HepG2 (cell line): Measurements from ENCODE around the gene TNFRSF9.

ENCODE experiments used
- CEBPB ChIP-seq: IDR thresholded peaks from 2 replicates; pipeline ENCODE4 v1.6.1; 2011; ENCODE audit warnings: low read depth, low read length, improper control_type of control experiment, borderline replicate concordance
- ELK4 ChIP-seq: sonication (generic); formaldehyde crosslinking; IDR thresholded peaks from 2 replicates; pipeline ENCODE4 v1.9.0; 2021; ENCODE audit warnings: missing genetic modification reagents, borderline replicate concordance
- GTF2F1 ChIP-seq: fragments of 150-350 bp; IDR thresholded peaks from 2 replicates; pipeline ENCODE4 v1.6.1; 2014; ENCODE audit warnings: low read length
- HCFC1 ChIP-seq: fragments of 150-350 bp; IDR thresholded peaks from 2 replicates; pipeline ENCODE4 v1.6.1; 2014; ENCODE audit warnings: low read depth, low read length
- JUN ChIP-seq: sonication (generic); formaldehyde crosslinking; IDR thresholded peaks from 2 replicates; pipeline ENCODE4 v1.4.0; 2020; ENCODE audit warnings: mild to moderate bottlenecking, missing genetic modification reagents
- MAZ ChIP-seq, 2 experiments: sonication (generic) in 1 of 2; formaldehyde crosslinking in 1 of 2; IDR thresholded peaks; 2 replicates each; pipeline versions ENCODE4 v1.5.0 to v1.6.1; 2012 to 2020; ENCODE audit warnings: low read depth in 2 of 2, mild to moderate bottlenecking in 2 of 2, borderline replicate concordance in 1 of 2, improper control_type of control experiment in 1 of 2, low read length in 1 of 2, missing genetic modification reagents in 1 of 2, moderate library complexity in 1 of 2
- POLR2A ChIP-seq, 2 experiments: IDR thresholded peaks; 2 replicates each; pipeline ENCODE4 v1.6.1; 2011; ENCODE audit warnings: low read depth in 2 of 2, low read length in 2 of 2, mild to moderate bottlenecking in 1 of 2, moderate library complexity in 1 of 2; ENCODE audit not compliant: insufficient read depth in 1 of 2
- RARA ChIP-seq: IDR thresholded peaks from 2 replicates; pipeline ENCODE4 v1.6.1; 2016; ENCODE audit warnings: missing genetic modification reagents, missing compliant biosample characterization
- SMARCC2 ChIP-seq: fragments of 450-650 bp; IDR thresholded peaks from 2 replicates; pipeline ENCODE4 v1.6.1; 2017; ENCODE audit warnings: antibody characterized with exemption, mild to moderate bottlenecking
- SNAPC5 ChIP-seq: sonication (generic); formaldehyde crosslinking; IDR thresholded peaks from 2 replicates; pipeline ENCODE4 v1.8.1; 2023; ENCODE audit warnings: mild to moderate bottlenecking, missing genetic modification reagents, borderline replicate concordance
- SP2 ChIP-seq: sonication (generic); formaldehyde crosslinking; IDR thresholded peaks from 2 replicates; pipeline ENCODE4 v1.5.1; 2020; ENCODE audit warnings: mild to moderate bottlenecking, missing genetic modification reagents
- TF ChIP-seq, protein P1 (sequence below): sonication (generic); formaldehyde crosslinking; IDR thresholded peaks from 2 replicates; pipeline ENCODE4 v1.5.0; 2020; ENCODE audit warnings: mild to moderate bottlenecking, missing genetic modification reagents, moderate library complexity

GRCh38 chr1:7938070-7938469, 2.6 kb downstream of the TNFRSF9 start:
- no peak for TF ChIP-seq HCFC1
- TF ChIP-seq, protein P1, sequence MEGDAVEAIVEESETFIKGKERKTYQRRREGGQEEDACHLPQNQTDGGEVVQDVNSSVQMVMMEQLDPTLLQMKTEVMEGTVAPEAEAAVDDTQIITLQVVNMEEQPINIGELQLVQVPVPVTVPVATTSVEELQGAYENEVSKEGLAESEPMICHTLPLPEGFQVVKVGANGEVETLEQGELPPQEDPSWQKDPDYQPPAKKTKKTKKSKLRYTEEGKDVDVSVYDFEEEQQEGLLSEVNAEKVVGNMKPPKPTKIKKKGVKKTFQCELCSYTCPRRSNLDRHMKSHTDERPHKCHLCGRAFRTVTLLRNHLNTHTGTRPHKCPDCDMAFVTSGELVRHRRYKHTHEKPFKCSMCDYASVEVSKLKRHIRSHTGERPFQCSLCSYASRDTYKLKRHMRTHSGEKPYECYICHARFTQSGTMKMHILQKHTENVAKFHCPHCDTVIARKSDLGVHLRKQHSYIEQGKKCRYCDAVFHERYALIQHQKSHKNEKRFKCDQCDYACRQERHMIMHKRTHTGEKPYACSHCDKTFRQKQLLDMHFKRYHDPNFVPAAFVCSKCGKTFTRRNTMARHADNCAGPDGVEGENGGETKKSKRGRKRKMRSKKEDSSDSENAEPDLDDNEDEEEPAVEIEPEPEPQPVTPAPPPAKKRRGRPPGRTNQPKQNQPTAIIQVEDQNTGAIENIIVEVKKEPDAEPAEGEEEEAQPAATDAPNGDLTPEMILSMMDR (CRISPR knock-in tag) = no peak
- no peak for TF ChIP-seq CEBPB
- TF ChIP-seq SMARCC2 = no peak
- TF ChIP-seq GTF2F1 = no peak
- TF ChIP-seq SNAPC5 (CRISPR knock-in tag) = no peak
- TF ChIP-seq RARA (CRISPR knock-in tag) = no peak
- no peak for TF ChIP-seq MAZ (IDR thresholded peaks at IDR 0.05; ENCODE audit: borderline replicate concordance, low read depth, low read length)
- TF ChIP-seq MAZ (CRISPR knock-in tag; IDR thresholded peaks at IDR 0.05; ENCODE audit: low read depth) = no peak
- TF ChIP-seq JUN = no peak
- no peak for TF ChIP-seq ELK4 (CRISPR knock-in tag)
- no peak for TF ChIP-seq SP2
- no peak for TF ChIP-seq POLR2A (IDR thresholded peaks at IDR 0.05; ENCODE audit: insufficient read depth in 1 of 2, low read depth in 2 of 2, low read length in 2 of 2)
